BE2C (cell line): ENCODE results near the gene MYH9. TPM values are rescaled to one million over a fixed set of nuclear protein-coding genes. Genes with fewer than 3 reads are reported as not detected.
A peak's percentile ranks its signal among the peaks of the same experiment; 100 is the strongest.

Experiments used
- DNase-seq: peaks from one replicate; pipeline ENCODE4 v3.0.0-alpha.2; 2020
- H3K27me3 ChIP-seq: fragments of 250-450 bp; sonication (Bioruptor Pico); 2 replicates; pipeline ENCODE4 v1.5.1; 2020; ENCODE audit warnings: mild to moderate bottlenecking
- H3K36me3 ChIP-seq: fragments of 250-450 bp; sonication (Bioruptor Pico); 2 replicates; pipeline ENCODE4 v1.5.1; 2020; ENCODE audit warnings: mild to moderate bottlenecking
- H3K4me1 ChIP-seq: fragments of 250-450 bp; sonication (Bioruptor Pico); 2 replicates; pipeline ENCODE4 v1.5.1; 2020
- H3K4me3 ChIP-seq: 2 replicates; pipeline ENCODE4 v1.5.1; 2011; ENCODE audit warnings: low read depth, low read length
- H3K9me3 ChIP-seq: fragments of 250-450 bp; sonication (Bioruptor Pico); 2 replicates; pipeline ENCODE4 v1.5.1; 2020
- polyA plus RNA-seq: library from polyadenylated mRNA; unstranded; fragments of >200 nt; gene quantifications from one replicate; pipeline ENCODE4 v1.2.1, GENCODE V29; 2012; ENCODE audit warnings: low read depth, missing spikeins; ENCODE audit not compliant: insufficient read length, insufficient read depth
- TF ChIP-seq, protein P1 (sequence below): IDR thresholded peaks from 2 replicates; pipeline ENCODE4 v1.5.1; 2012; ENCODE audit warnings: mild to moderate bottlenecking, low read depth, low read length

The MYH9 gene
- polyA plus RNA-seq: 101 TPM

DNA sequence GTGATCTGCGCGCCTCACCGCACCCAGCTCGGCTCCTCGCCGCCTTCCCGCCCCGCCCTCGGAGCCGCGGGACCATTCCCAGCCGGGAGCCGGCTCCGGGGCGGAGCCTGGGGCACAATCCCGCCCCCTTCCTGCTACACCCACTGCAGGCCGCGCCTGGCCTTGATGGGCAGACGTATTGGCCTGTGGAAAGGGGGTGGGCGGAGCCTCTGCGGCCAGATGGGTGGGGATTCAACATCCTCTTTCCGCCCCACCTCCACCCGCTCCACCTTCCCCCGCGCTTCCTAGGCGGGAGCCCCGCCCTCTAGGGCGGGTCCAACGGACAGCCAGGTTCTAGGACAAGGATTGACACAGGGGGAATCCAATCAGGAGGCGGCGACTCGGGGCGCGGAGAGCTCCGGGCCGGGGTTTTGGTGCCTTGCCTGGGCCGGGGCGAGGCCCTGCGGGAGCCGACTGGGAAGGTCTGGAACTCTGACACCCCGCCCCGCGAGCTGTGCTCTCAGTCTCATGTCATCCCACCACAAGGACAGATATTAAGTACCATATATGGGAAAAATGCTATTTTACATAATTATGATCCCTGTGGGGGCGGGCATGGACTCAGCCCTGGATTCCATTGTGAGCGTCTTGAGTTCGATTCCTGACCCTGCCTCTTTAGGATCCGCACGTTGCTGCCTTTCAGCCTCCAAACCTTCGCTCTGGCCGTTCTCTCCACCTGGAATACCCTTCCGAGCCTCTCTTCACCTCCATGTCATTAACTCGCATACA, at the start of gene MYH9:
Gene MYH9, minus strand, starts transcription at position 9 of the 768 bp plus-strand sequence. CDS start 38,731 bp downstream, outside the sequence.
- Histone ChIP-seq H3K36me3 (no peaks in the 10 kb centered on the region; the same call in 1 of the 2 replicates), H3K4me3 (peak within 1 kb of the TSS; percentile 80), H3K9me3 (no peaks in the 10 kb centered on the region), H3K4me1 (peaks cover 5% of the 10 kb centered on the region; the same call in 1 of the 2 replicates), H3K27me3 (no peaks in the 10 kb centered on the region)
- peak; percentile 100 for DNase-seq
- TF ChIP-seq, protein P1, sequence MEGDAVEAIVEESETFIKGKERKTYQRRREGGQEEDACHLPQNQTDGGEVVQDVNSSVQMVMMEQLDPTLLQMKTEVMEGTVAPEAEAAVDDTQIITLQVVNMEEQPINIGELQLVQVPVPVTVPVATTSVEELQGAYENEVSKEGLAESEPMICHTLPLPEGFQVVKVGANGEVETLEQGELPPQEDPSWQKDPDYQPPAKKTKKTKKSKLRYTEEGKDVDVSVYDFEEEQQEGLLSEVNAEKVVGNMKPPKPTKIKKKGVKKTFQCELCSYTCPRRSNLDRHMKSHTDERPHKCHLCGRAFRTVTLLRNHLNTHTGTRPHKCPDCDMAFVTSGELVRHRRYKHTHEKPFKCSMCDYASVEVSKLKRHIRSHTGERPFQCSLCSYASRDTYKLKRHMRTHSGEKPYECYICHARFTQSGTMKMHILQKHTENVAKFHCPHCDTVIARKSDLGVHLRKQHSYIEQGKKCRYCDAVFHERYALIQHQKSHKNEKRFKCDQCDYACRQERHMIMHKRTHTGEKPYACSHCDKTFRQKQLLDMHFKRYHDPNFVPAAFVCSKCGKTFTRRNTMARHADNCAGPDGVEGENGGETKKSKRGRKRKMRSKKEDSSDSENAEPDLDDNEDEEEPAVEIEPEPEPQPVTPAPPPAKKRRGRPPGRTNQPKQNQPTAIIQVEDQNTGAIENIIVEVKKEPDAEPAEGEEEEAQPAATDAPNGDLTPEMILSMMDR: no peak

DNA sequence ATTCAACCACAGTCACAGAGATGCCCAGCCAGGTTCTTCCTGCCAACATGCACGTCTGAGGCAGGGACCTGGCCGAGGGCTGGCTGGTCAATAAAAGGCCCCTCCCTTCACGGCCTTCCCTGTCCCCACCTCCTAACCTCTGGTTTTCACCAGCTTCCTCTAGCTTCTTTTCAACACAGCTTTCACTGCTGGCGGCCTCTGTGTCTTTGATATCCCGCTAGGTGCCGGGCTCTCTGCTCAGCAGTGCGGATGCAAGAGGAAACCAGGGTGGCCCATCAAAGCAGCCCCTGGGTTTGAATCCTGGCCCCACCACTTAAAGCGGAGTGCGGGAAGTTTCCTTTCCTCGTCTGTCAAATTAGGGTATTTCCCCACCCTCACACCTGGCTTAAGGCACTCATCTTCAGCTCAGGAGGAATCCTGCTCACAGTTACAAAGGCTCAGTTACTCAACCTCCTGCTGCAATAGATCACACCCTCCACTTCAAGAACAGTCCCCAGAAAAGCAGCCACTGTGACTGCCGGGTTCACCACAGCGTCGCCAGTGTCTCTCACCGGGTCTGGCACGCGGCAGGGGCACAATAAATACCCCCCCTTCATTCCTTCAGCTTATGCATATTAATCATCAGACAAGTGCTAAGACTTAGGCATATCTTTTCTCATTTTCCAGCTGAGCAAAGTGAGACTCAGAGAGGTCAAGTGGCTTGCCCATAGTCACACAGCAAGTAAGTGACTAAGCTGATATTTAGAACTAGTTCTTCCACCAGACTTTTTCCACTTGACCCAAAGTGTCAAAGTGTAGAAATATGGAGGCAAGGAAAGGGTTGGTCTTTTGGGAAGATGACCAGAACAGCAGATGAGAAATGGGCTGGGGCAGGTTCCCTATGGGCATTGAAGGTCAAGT, 48.0 kb upstream of the MYH9 start:
- Histone ChIP-seq H3K9me3 (no peaks in the 10 kb centered on the region), H3K4me1 (peaks cover 19% of the 10 kb centered on the region), H3K27me3 (no peaks in the 10 kb centered on the region), H3K4me3 (no peak overlapping the region), H3K36me3 (no peaks in the 10 kb centered on the region)
- no peak for DNase-seq
- TF ChIP-seq, protein P1: no peak

DNA sequence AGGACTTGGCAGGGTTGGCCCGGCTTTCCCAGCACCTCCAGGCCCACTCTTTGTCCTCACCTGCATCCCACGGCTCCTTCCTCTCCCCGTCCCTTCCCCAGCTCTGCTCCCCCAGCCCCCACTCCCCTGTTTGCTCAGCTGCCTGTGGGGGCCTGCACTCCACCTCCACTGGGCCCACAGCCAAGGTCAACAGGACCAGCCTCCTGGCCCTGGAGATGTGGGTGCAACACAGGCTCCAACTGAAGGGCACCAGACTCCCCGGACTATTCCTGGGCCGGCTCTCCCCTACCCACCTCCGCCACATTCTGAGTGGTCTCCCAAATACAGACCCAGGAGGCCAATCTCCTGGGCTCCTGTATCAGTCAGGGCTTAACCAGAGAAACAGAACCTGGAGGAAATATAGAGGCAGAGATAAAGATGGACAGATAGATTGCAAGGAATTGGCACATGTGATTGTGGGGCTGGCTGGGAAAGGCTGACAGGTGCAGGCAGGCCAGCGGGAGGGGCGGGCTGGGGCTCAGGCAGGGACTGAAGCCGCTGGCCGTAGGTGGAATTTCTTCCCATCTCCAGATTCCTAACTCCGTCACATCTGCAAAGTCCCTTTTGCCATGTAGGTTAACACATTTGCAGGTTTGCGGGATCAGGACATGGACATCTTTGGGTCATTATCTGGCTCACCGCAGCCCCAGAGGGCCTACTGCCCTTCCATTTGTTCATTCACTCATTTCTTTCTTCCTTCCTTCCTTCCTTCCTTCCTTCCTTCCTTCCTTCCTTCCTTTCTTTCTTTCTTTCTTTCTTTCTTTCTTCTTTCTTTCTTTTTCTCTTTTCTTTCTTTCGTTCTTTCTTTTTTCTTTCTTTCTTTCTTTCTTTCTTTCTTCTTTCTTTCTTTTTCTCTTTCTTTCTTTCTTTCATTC, 45.8 kb upstream of the MYH9 start:
- Histone ChIP-seq H3K4me1 (peaks cover 14% of the 10 kb centered on the region), H3K9me3 (no peaks in the 10 kb centered on the region), H3K36me3 (no peaks in the 10 kb centered on the region), H3K27me3 (no peaks in the 10 kb centered on the region), H3K4me3 (no peak overlapping the region)
- TF ChIP-seq, protein P1: no peak
- DNase-seq: peak; percentile 62

DNA sequence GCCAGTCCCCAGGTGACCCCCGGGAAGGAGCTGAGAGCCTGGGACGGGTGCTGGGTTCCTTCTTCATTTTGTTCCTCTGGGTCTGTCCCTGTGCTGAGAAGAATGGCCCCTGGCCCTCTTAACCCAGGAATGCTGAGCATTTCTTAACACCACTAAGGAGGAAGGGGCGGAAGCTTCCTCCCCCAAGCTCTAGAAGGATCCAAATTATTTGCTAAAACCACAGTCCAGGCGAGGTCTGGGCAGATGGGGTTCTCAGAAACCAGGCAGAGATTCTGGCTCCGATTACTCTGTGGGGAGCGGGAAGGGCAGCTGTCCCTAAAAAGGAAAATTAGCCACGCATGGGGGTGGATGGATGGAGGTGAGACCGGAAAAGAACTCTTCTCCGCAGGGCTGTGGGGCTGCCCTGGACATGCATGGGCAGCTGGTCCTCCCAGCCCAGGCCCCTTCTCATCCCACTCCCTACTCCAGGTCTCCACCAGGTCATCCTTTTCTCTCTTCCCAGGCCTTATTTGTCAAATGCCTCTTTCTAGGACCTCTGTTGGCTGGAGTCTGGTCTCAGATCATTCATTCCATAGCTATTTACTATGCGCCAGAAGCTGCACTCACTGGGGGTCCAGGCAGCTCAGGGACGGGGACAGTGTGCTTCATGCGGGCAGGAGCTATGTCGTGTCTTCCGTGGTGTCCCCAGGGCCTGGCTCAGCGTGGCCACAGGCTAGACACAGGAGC, 45.0 kb upstream of the MYH9 start:
- Histone ChIP-seq H3K36me3 (no peaks in the 10 kb centered on the region), H3K4me3 (no peak overlapping the region), H3K4me1 (peaks cover 14% of the 10 kb centered on the region), H3K27me3 (no peaks in the 10 kb centered on the region), H3K9me3 (no peaks in the 10 kb centered on the region)
- no peak for DNase-seq
- TF ChIP-seq, protein P1: no peak

DNA sequence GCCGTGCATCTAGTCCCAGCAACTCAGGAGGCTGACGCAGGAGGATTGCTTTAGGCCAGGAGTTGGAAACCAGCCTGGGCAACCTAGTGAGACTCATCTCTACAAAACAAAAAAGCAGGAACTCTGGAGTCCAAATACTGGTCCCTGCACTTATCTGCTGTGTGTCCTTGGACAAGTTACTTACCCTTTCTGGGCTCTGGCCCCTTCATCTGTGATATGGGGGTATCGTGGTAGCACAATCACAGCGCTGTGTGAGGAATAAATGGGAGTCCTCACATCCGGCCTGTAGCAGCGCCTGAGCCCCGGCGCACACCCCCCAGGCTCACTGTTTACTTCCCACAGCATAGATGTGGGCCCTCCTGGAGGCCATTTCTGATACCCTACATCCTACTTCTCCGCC, 44.2 kb upstream of the MYH9 start:
- Histone ChIP-seq H3K4me1 (peaks cover 14% of the 10 kb centered on the region), H3K9me3 (no peaks in the 10 kb centered on the region), H3K36me3 (no peaks in the 10 kb centered on the region), H3K4me3 (no peak overlapping the region), H3K27me3 (no peaks in the 10 kb centered on the region)
- DNase-seq: no peak
- TF ChIP-seq, protein P1: no peak
